PC-3 (cell line): ENCODE measurements around the gene CCDC167.

ENCODE experiments used
- CTCF ChIP-seq: fragments of 300-600 bp; sonication (generic); conservative IDR thresholded peaks from 2 replicates; pipeline ENCODE4 v1.5.1; 2017; ENCODE audit warnings: antibody characterized with exemption, low read depth, mild to moderate bottlenecking, low read length
- EZH2 ChIP-seq: fragments of 300-600 bp; sonication (generic); IDR thresholded peaks from one replicate; pipeline ENCODE4 v1.6.1; 2017; ENCODE audit warnings: antibody characterized with exemption, mild to moderate bottlenecking, low read length; ENCODE audit not compliant: unreplicated experiment
- EZH2phosphoT487 ChIP-seq: fragments of 300-600 bp; sonication (generic); IDR thresholded peaks from 2 replicates; pipeline ENCODE4 v1.6.1; 2018; ENCODE audit warnings: mild to moderate bottlenecking, antibody characterized with exemption, low read length, borderline replicate concordance

GRCh38 chr6:37523412-37523811 lies 23.7 kb upstream of the CCDC167 start:
- TF ChIP-seq CTCF, result no peak
- TF ChIP-seq EZH2, result no peak
- TF ChIP-seq EZH2phosphoT487, result no peak
